ENCODE measurements around the gene FPR2.
"Not testable (repeated sequence)": the region's sequence is repeated elsewhere in the genome, so short reads cannot be mapped to it uniquely, and the experiment has no call there.

Gene FPR2

GRCh38 chr19:51760697-51761356 lies at the start of gene FPR2:
Gene FPR2, plus strand, starts transcription at chr19:51761180. Its CDS starts 7,479 bp downstream, at chr19:51768659.
- no peak for DNase-seq

GRCh38 chr19:51711702-51712101 lies 49.3 kb upstream of the FPR2 start:
- DNase-seq: no peak

GRCh38 chr19:51712461-51713081 lies 48.4 kb upstream of the FPR2 start:
- no peak for DNase-seq

- DNase-seq: no peak
Measured at GRCh38 chr19:51713319-51714285, 47.4 kb upstream of the FPR2 start.

GRCh38 chr19:51714848-51715247 lies 46.1 kb upstream of the FPR2 start:
- no peak for DNase-seq

- DNase-seq: no peak
Measured at GRCh38 chr19:51715850-51716249, 45.1 kb upstream of the FPR2 start.

- DNase-seq: no peak
Measured at GRCh38 chr19:51716925-51717324, 44.1 kb upstream of the FPR2 start.

GRCh38 chr19:51719251-51719988 lies 41.6 kb upstream of the FPR2 start:
- no peak for DNase-seq

- no peak for DNase-seq
Measured at GRCh38 chr19:51721905-51722304, 39.1 kb upstream of the FPR2 start.

- no peak for DNase-seq
Measured at GRCh38 chr19:51722492-51722891, 38.5 kb upstream of the FPR2 start.

- DNase-seq: no peak
Measured at GRCh38 chr19:51724543-51724942, 36.4 kb upstream of the FPR2 start.

- no peak for DNase-seq
Measured at GRCh38 chr19:51726049-51726448, 34.9 kb upstream of the FPR2 start.

- DNase-seq: no peak
Measured at GRCh38 chr19:51727349-51727880, 33.6 kb upstream of the FPR2 start.

- no peak for DNase-seq
Measured at GRCh38 chr19:51729781-51730180, 31.2 kb upstream of the FPR2 start.

- no peak for DNase-seq
Measured at GRCh38 chr19:51733742-51734522, 27.0 kb upstream of the FPR2 start.

GRCh38 chr19:51735759-51736449 lies 25.1 kb upstream of the FPR2 start:
- DNase-seq: no peak

- DNase-seq: no peak
Measured at GRCh38 chr19:51737389-51737788, 23.6 kb upstream of the FPR2 start.

GRCh38 chr19:51737924-51738323 lies 23.1 kb upstream of the FPR2 start:
- DNase-seq: no peak

GRCh38 chr19:51738523-51738922 lies 22.5 kb upstream of the FPR2 start:
- DNase-seq: not testable (repeated sequence)

GRCh38 chr19:51739466-51740213 lies 21.3 kb upstream of the FPR2 start:
- DNase-seq: no peak
